Measurements from ENCODE around the gene UBE2V1.

- TF ChIP-seq SP1 (IDR thresholded peaks at IDR 0.05; ENCODE audit: low read depth, low read length) (no peak), SMAD5 (IDR thresholded peaks at IDR 0.05; ENCODE audit: low read depth) (no peak), POLR2AphosphoS5 (IDR thresholded peaks at IDR 0.05; ENCODE audit: low read length) (no peak), HDAC6 (IDR thresholded peaks at IDR 0.05; ENCODE audit: unreplicated experiment) (no peak), REST (IDR thresholded peaks at IDR 0.05; ENCODE audit: low read depth, low read length) (no peak), KDM1A (IDR thresholded peaks at IDR 0.05; ENCODE audit: borderline replicate concordance) (no peak), NR2C1 (IDR thresholded peaks at IDR 0.05) (no peak), RFX5 (IDR thresholded peaks at IDR 0.05; ENCODE audit: low read depth, low read length) (no peak), SREBF2 (IDR thresholded peaks at IDR 0.05; ENCODE audit: low read length) (no peak)
These were observed 672 bp upstream of the UBE2V1 start for GRCh38 chr20:50113420-50114224.

Measured in GM12878 (cell line).